TTC549 (cell line): ENCODE measurements around the gene NXF2B.
"Not testable (repeated sequence)": the region's sequence is repeated elsewhere in the genome, so short reads cannot be mapped to it uniquely, and the experiment has no call there.

Experiments
- FAIRE-seq: peaks from 2 replicates; lab custom pipeline; 2012; peaks lifted over from hg19 to GRCh38; lab: Jason Lieb, UNC

NXF2B gene, protein sequence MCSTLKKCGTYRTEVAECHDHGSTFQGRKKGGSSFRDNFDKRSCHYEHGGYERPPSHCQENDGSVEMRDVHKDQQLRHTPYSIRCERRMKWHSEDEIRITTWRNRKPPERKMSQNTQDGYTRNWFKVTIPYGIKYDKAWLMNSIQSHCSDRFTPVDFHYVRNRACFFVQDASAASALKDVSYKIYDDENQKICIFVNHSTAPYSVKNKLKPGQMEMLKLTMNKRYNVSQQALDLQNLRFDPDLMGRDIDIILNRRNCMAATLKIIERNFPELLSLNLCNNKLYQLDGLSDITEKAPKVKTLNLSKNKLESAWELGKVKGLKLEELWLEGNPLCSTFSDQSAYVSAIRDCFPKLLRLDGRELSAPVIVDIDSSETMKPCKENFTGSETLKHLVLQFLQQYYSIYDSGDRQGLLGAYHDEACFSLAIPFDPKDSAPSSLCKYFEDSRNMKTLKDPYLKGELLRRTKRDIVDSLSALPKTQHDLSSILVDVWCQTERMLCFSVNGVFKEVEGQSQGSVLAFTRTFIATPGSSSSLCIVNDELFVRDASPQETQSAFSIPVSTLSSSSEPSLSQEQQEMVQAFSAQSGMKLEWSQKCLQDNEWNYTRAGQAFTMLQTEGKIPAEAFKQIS

DNA sequence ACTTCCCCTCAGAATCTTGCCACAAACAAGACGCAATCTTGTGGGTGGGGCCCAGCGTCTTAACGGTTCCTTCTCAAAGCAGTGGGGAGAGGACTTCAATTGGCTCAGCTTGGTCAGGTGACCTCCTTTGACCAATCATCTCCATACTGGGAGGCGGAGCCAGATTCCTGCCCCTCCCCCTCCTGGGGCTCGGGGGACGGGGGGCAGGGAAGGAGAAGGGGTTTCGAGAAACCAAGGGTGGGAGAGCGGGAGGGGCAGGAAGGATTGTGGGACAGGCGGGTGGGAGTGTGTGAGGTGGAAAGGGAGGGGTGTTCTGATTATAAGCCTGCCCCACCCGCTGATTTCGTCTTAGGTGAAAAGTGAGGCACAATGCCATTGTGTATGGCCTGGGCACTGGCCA is at the start of gene NXF2B:
TSS of gene NXF2B (minus strand) at position 101 of the 400 bp plus-strand sequence. CDS start 59,972 bp downstream, outside the sequence.
- not testable (repeated sequence) for FAIRE-seq

DNA sequence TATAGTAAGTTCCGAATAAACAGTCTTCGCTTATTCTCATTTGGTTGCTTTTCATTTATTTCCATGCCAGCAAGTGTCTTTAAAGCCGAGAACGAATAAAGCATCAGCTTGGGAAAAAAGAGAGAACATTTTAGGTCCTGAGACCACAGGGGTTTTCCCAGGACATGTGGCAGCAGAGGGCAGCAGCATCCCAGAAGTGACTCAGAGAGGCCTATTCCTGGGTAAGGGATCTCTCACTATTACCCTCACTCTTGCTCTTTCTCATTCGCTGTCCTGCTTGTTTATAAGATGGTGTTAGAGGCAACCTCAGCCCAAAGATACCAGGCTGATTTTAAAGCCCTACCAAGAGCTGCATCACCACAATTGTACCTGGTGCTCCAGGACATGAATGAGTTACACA is 39.0 kb upstream of the NXF2B start:
- FAIRE-seq = not testable (repeated sequence)

DNA sequence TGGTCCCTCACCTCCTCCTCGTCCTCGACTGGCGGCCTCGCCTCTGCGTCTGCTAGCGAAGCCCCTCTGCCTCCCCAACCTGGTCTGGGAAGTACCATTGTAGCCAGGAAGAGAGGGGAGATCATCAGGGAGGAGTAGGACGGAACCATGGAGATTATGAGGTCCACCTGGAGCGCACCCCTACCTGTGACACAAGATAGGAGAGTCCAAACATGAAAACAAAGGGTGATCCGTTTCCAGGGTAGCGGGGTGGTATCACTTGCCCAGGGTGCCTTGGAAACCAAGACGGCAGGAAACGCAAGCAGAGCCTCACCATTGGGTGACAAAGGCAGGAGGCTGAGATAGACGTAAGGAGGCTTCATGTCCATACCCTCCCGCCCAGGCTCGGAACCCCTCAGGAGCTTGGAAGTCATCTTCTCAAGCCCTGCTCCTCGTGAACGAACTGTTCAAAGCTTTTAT is 32.0 kb upstream of the NXF2B start, which contains the start of gene TCP11X2:
TSS of gene TCP11X2 (minus strand) at position 51 of the 459 bp plus-strand sequence.
- FAIRE-seq = not testable (repeated sequence)

DNA sequence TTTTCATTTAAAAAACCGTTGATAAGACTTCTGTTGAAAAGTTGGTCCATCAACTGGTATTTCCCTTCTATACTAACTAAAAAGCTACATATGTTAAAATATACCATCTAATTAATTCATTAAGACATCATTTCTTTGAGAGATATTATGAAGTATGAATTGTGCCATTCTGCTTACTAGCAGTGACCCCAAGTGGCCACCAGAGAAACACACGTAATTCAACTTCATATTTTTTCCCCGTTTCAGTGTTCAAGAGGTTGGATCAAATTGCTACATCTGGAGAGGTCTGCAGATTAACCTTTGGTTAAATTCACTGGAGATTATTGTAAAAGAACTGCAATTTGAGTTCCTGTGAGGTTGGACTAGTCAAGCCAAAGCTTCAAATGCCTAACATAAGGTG is 30.4 kb upstream of the NXF2B start:
- peak; percentile 87 for FAIRE-seq

DNA sequence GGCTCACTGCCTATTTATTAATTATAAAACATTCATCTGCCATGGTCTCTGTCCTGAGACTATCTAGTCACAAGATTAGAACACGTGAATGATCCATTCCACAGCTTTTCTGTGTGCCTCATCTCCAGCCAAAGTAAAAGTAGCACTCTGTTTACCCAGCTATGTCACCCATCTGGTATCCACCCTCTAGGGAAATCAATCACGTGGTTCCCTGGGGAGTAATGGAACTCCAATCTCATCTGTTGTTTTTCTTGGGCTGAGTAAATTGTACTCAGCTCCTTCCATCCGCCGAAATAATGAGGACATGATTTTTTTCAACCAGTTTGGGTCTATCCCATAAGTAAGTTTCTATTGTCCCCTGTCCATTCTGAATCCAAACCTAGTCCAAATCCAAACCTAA is 18.8 kb upstream of the NXF2B start:
- FAIRE-seq = not testable (repeated sequence)

DNA sequence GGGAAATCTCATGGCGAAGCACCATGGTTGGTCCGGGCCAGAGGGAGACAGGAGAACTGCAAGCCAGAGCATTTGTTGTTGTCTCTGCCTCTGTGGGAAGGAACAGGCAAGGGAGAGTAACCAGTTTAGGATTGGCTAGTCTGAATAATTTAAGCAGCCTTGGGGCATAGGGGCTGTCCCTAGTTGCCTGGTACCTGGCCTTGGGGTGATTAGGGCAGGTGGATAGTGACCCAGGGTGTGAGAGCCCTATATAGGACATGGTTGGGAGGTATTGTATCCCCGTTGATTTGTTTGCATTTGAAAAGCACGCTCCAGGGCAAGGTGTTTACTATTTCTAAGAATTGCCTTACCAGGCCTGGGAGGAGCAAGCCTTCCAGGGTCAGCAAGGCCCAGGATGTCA is 25.3 kb downstream of the NXF2B start:
- not testable (repeated sequence) for FAIRE-seq

DNA sequence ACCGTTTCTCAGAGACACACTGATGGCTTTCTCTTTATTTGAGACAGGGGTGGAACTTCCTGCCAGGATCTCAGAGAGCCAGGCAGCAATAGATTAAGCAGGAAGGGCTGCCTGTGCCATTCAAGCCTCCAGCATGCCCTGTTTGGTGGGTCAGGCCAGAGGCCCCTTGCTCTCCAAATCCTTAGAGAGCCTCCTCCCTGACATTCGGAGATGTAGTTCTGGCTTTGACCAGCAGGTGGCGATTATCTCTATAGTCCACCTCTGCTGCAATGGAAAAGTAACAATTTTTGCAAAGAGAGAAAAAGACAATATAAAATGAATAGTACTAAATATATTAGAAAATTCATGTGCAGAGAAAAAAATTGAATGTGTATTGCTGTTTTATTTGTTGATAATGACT is 93.9 kb downstream of the NXF2B start:
- FAIRE-seq = no peak

DNA sequence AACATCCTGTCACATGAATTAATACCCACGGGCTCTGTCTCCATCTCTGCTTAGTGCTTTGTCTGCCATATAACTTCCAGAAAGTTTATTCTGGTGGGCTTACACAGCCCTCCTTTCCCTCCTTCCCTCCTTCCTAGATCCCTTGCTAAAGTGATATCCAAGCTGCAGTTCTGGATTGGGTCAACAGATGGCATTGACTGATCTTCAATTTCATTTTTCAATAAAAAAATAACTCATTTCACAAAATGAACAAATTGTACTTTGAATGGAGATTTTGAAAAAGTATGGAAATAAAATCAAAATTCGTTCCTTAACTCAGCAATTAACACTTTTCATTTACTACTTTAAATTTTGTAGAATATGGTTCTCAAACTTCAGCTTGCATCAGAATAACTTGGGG is 97.9 kb downstream of the NXF2B start:
- no peak for FAIRE-seq

DNA sequence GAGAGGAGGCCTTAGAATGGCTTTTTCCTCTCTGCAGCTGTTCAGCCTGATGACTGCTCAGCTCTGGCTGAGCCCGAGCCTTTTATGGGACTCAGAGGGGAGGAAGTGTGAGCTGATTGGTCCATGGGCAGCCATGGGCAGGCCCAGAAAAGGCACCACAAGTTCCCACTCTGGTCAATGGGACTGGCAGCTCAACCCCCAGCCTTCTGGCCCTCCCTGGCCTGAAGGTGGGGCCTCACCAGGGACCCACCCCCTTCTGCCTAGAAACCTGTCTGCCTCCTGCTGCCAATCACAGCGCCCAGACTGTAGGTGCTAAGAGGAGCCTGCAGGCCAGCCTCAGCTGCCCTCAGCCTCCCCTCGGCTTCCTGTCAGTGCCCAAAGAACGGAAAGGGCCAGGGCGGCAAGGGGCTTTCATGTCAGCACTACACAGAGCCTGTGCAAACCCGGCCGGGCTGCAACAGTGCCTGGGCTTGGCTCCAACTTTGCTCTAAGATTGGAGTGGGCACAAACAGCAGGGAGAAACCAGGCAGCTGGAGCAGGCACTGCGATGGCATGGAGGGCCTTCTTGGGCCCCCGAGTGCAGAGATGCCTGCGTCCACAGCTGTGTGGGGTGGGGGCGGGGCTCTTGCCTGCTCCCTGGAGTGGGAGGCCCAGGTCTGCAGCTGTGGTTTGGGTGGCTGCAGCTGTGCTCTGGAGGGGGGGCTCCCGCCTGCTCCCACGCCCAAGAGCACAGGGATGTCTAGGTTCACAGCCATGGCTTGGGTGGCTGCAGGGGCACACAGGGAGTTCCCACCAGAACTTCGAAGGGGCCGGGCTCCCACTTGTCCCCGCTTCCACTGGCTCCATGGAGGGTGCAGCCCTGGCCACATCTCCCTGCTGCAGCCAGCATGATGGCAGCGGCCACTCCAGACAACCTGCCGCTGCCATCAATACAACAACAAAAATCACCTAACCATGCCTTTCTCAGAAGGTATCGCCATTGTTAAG is 100.2 kb downstream of the NXF2B start:
- no peak for FAIRE-seq

DNA sequence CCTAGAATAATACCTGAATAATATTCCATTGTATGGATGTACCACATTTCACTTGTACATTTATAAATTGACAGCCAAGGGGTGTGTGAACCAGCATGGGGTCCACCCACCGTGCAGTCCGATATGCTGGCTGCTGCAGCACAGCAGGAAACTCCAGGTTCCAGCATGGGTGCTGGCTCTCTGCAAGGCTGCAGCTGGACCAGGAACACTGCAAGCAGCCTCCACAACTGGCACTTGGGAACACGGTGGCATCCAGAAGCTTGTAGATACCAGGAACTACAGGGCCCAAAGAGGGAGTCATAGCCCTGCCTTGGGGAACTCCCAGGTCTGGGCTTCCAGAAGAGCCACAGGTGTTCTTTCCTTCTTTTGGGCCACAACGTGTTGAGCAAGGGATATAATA is 101.6 kb downstream of the NXF2B start:
- no peak for FAIRE-seq
